GM10847 (cell line): Measurements from ENCODE around the gene MSH5.

Experiments
- POLR2A ChIP-seq: IDR thresholded peaks from 2 replicates; pipeline ENCODE4 v1.6.1; 2011; ENCODE audit not compliant: insufficient read length; ENCODE audit errors: extremely low read depth

Gene MSH5

GRCh38 chr6:31761343-31761742 lies 21.5 kb downstream of the MSH5 start:
- no peak for TF ChIP-seq POLR2A

- TF ChIP-seq POLR2A: no peak
These were observed 22.6 kb downstream of the MSH5 start, which contains the start of gene SAPCD1 for GRCh38 chr6:31762356-31762755. SAPCD1 (plus strand) TSS chr6:31762656; CDS start chr6:31763055, 399 bp downstream.

GRCh38 chr6:31762878-31763618 lies 23.2 kb downstream of the MSH5 start:
- TF ChIP-seq POLR2A: no peak

- no peak for TF ChIP-seq POLR2A
These were observed 23.8 kb downstream of the MSH5 start for GRCh38 chr6:31763619-31763940.

GRCh38 chr6:31764198-31764597 lies 24.4 kb downstream of the MSH5 start:
- no peak for TF ChIP-seq POLR2A

- no peak for TF ChIP-seq POLR2A
These were observed 25.7 kb downstream of the MSH5 start for GRCh38 chr6:31765559-31765909.

GRCh38 chr6:31765910-31766794 lies 26.3 kb downstream of the MSH5 start:
- no peak for TF ChIP-seq POLR2A

GRCh38 chr6:31767096-31767645 lies 27.4 kb downstream of the MSH5 start:
- TF ChIP-seq POLR2A: no peak

- TF ChIP-seq POLR2A: no peak
These were observed 28.8 kb downstream of the MSH5 start for GRCh38 chr6:31768363-31769257.

GRCh38 chr6:31769684-31770371 lies 30.0 kb downstream of the MSH5 start:
- TF ChIP-seq POLR2A: no peak

GRCh38 chr6:31770860-31771259 lies 31.1 kb downstream of the MSH5 start:
- no peak for TF ChIP-seq POLR2A

- no peak for TF ChIP-seq POLR2A
These were observed 32.2 kb downstream of the MSH5 start for GRCh38 chr6:31771992-31772358.

GRCh38 chr6:31775184-31775583 lies 35.4 kb downstream of the MSH5 start:
- TF ChIP-seq POLR2A: no peak

GRCh38 chr6:31775633-31776484 lies 36.1 kb downstream of the MSH5 start:
- no peak for TF ChIP-seq POLR2A
